Measurements from ENCODE around the gene KCNK2. TPM values are rescaled to one million over a fixed set of nuclear protein-coding genes. Genes with fewer than 3 reads are reported as not detected.

KCNK2 gene
- total RNA-seq, 1 donor from 2014 or later = 0.85 TPM

GRCh38 chr1:215095524-215095923 is 13.0 kb downstream of the KCNK2 start:
- H3K27me3 ChIP-seq = no peaks in the 10 kb centered on the region
- TF ChIP-seq CTCF (IDR thresholded peaks at IDR 0.05) = no peak
- intact Hi-C loops (cut with DNase I) = no loop called here
- no peaks in the 10 kb centered on the region for H3K4me1 ChIP-seq
- DNase-seq (ENCODE audit: low spot score in 2 of 2) = no peak
- no peaks in the 10 kb centered on the region for H3K9me3 ChIP-seq
- no peak overlapping the region for H3K27ac ChIP-seq
- no peaks in the 10 kb centered on the region for H3K36me3 ChIP-seq
- H3K4me3 ChIP-seq = no peak overlapping the region

GRCh38 chr1:215101511-215101910 is 19.0 kb downstream of the KCNK2 start:
- no peaks in the 10 kb centered on the region for H3K27me3 ChIP-seq
- intact Hi-C loops (cut with DNase I) = no loop called here
- no peak overlapping the region for H3K27ac ChIP-seq
- no peak for TF ChIP-seq CTCF (IDR thresholded peaks at IDR 0.05)
- no peak for DNase-seq (ENCODE audit: low spot score in 2 of 2)
- H3K4me1 ChIP-seq = no peaks in the 10 kb centered on the region
- no peaks in the 10 kb centered on the region for H3K36me3 ChIP-seq
- H3K4me3 ChIP-seq = no peak overlapping the region
- no peaks in the 10 kb centered on the region for H3K9me3 ChIP-seq

- intact Hi-C loops (cut with DNase I) = no loop called here
- Histone ChIP-seq H3K27ac (no peak overlapping the region), H3K27me3 (no peaks in the 10 kb centered on the region), H3K4me1 (no peaks in the 10 kb centered on the region), H3K36me3 (no peaks in the 10 kb centered on the region), H3K4me3 (no peak overlapping the region), H3K9me3 (peaks cover 0 to 8% of the 10 kb centered on the region in 2 donors)
- no peak for TF ChIP-seq CTCF (IDR thresholded peaks at IDR 0.05)
- no peak for DNase-seq (ENCODE audit: low spot score in 2 of 2)
Measured at GRCh38 chr1:215104283-215104682, 21.7 kb downstream of the KCNK2 start.

GRCh38 chr1:215106067-215106466 is 23.5 kb downstream of the KCNK2 start:
- H3K9me3 ChIP-seq = peaks cover 0 to 8% of the 10 kb centered on the region in 2 donors
- H3K36me3 ChIP-seq = no peaks in the 10 kb centered on the region
- no peak overlapping the region for H3K27ac ChIP-seq
- H3K27me3 ChIP-seq = no peaks in the 10 kb centered on the region
- no peak for TF ChIP-seq CTCF (IDR thresholded peaks at IDR 0.05)
- H3K4me3 ChIP-seq = no peak overlapping the region
- H3K4me1 ChIP-seq = no peaks in the 10 kb centered on the region
- intact Hi-C loops (cut with DNase I) = no loop called here
- no peak for DNase-seq (ENCODE audit: low spot score in 2 of 2)

GRCh38 chr1:215109171-215109570 is 26.6 kb downstream of the KCNK2 start:
- Histone ChIP-seq H3K27me3 (no peaks in the 10 kb centered on the region), H3K27ac (no peak overlapping the region), H3K4me3 (no peak overlapping the region), H3K9me3 (peaks cover 0 to 8% of the 10 kb centered on the region in 2 donors), H3K36me3 (no peaks in the 10 kb centered on the region), H3K4me1 (no peaks in the 10 kb centered on the region)
- TF ChIP-seq CTCF (IDR thresholded peaks at IDR 0.05) = no peak
- no peak for DNase-seq (ENCODE audit: low spot score in 2 of 2)
- intact Hi-C loops (cut with DNase I) = no loop called here

GRCh38 chr1:215111916-215112315 is 29.4 kb downstream of the KCNK2 start:
- Histone ChIP-seq H3K27me3 (no peaks in the 10 kb centered on the region), H3K36me3 (no peaks in the 10 kb centered on the region), H3K4me1 (no peaks in the 10 kb centered on the region), H3K27ac (no peak overlapping the region), H3K9me3 (peaks cover 0 to 8% of the 10 kb centered on the region in 2 donors), H3K4me3 (no peak overlapping the region)
- DNase-seq (ENCODE audit: low spot score in 2 of 2) = no peak
- no peak for TF ChIP-seq CTCF (IDR thresholded peaks at IDR 0.05)
- intact Hi-C loops (cut with DNase I) = no loop called here

All from ascending aorta (tissue), 2 donors.